SKM-1 (cell line): ENCODE results near the gene ARG2.

Source experiments
- DNase-seq: peaks from one replicate; lab custom pipeline; 2025; ENCODE audit not compliant: unreplicated experiment; lab: John Stamatoyannopoulos, UW

Gene ARG2

GRCh38 chr14:67633451-67634147 lies 13.9 kb downstream of the ARG2 start:
- no peak for DNase-seq

GRCh38 chr14:67636361-67636919 lies 16.7 kb downstream of the ARG2 start:
- DNase-seq = no peak

- no peak for DNase-seq
Observed at GRCh38 chr14:67638642-67639041, 18.9 kb downstream of the ARG2 start.

- no peak for DNase-seq
Observed at GRCh38 chr14:67641480-67641879, 21.8 kb downstream of the ARG2 start.

- no peak for DNase-seq
Observed at GRCh38 chr14:67641902-67642749, 22.4 kb downstream of the ARG2 start.

- DNase-seq = no peak
Observed at GRCh38 chr14:67643713-67644112, 24.0 kb downstream of the ARG2 start.

GRCh38 chr14:67644428-67644827 lies 24.7 kb downstream of the ARG2 start:
- DNase-seq = no peak

GRCh38 chr14:67645414-67645813 lies 25.7 kb downstream of the ARG2 start:
- no peak for DNase-seq

- DNase-seq = no peak
Observed at GRCh38 chr14:67646131-67646530, 26.4 kb downstream of the ARG2 start.

GRCh38 chr14:67650151-67650550 lies 30.4 kb downstream of the ARG2 start:
- no peak for DNase-seq

- DNase-seq = no peak
Observed at GRCh38 chr14:67650694-67651093, 31.0 kb downstream of the ARG2 start.

GRCh38 chr14:67652189-67652588 lies 32.5 kb downstream of the ARG2 start:
- no peak for DNase-seq

- no peak for DNase-seq
Observed at GRCh38 chr14:67653651-67654280, 34.0 kb downstream of the ARG2 start.

- no peak for DNase-seq
Observed at GRCh38 chr14:67663633-67664032, 43.9 kb downstream of the ARG2 start.

- DNase-seq = no peak
Observed at GRCh38 chr14:67665868-67666267, 46.1 kb downstream of the ARG2 start.

GRCh38 chr14:67666750-67667449 lies 47.2 kb downstream of the ARG2 start:
- DNase-seq = peak; percentile 3

GRCh38 chr14:67668559-67668958 lies 48.8 kb downstream of the ARG2 start:
- DNase-seq = no peak

GRCh38 chr14:67673451-67673850 lies 53.7 kb downstream of the ARG2 start:
- no peak for DNase-seq

- no peak for DNase-seq
Observed at GRCh38 chr14:67674139-67674479, 54.4 kb downstream of the ARG2 start.

- peak; percentile 24 for DNase-seq
Observed at GRCh38 chr14:67674480-67675218, 54.9 kb downstream of the ARG2 start, which contains the start of gene VTI1B. VTI1B (minus strand) TSS chr14:67674632; CDS start chr14:67674489, 143 bp downstream.
